Measurements from ENCODE around the gene UBE2E3. TPM values are rescaled to one million over a fixed set of nuclear protein-coding genes. Genes with fewer than 3 reads are reported as not detected.

The UBE2E3 gene
- total and polyA plus RNA-seq, 4 donors = 21.3 to 51.5 (median 32.0) TPM

GRCh38 chr2:180987146-180987545 lies 6.7 kb downstream of the UBE2E3 start:
- H3K4me1 ChIP-seq (ENCODE audit: control insufficient read depth in 4 of 4, insufficient read depth in 4 of 4, low read length in 3 of 4) = peaks cover 1 to 31% (median 18%) of the 10 kb centered on the region in 4 donors
- H3K9me3 ChIP-seq (ENCODE audit: control insufficient read depth in 4 of 4, low read length in 3 of 4) = no peaks in the 10 kb centered on the region
- H3K4me3 ChIP-seq (ENCODE audit: low read depth in 1 of 3, low read length in 3 of 3) = no peak overlapping the region
- no peak for DNase-seq (ENCODE audit: low spot score)
- TF ChIP-seq GABPA (IDR thresholded peaks at IDR 0.05 in 1 of 2, conservative IDR thresholded peaks at IDR 0.05 in 1 of 2) (no peak), RAD21 (IDR thresholded peaks at IDR 0.05) (no peak), REST (IDR thresholded peaks at IDR 0.05) (no peak), EGR1 (IDR thresholded peaks at IDR 0.05; ENCODE audit: low read depth in 2 of 2) (no peak), YY1 (IDR thresholded peaks at IDR 0.05) (no peak), FOXA1 (IDR thresholded peaks at IDR 0.05) (no peak)
- no peak overlapping the region for H3K9ac ChIP-seq (ENCODE audit: low read depth in 1 of 2, low read length in 2 of 2)
- no peak overlapping the region for H3K27ac ChIP-seq (ENCODE audit: low read depth in 1 of 2, low read length in 2 of 2)
- H3K27me3 ChIP-seq (ENCODE audit: control insufficient read depth in 4 of 4, insufficient read depth in 4 of 4, low read length in 3 of 4) = no peaks in the 10 kb centered on the region
- H3K36me3 ChIP-seq (ENCODE audit: control insufficient read depth in 4 of 4, insufficient read depth in 3 of 4, low read depth in 1 of 4, low read length in 3 of 4) = peaks cover 0 to 2% (median 0%) of the 10 kb centered on the region in 4 donors
- 86% methylated on average over 2 of the region's 2 CpGs for WGBS

- no peak overlapping the region for H3K27ac ChIP-seq (ENCODE audit: low read depth in 1 of 2, low read length in 2 of 2)
- no peaks in the 10 kb centered on the region for H3K36me3 ChIP-seq (ENCODE audit: control insufficient read depth in 4 of 4, insufficient read depth in 3 of 4, low read depth in 1 of 4, low read length in 3 of 4)
- no peaks in the 10 kb centered on the region for H3K27me3 ChIP-seq (ENCODE audit: control insufficient read depth in 4 of 4, insufficient read depth in 4 of 4, low read length in 3 of 4)
- WGBS = 60% methylated on average over 3 of the region's 3 CpGs
- H3K9me3 ChIP-seq (ENCODE audit: control insufficient read depth in 4 of 4, low read length in 3 of 4) = no peaks in the 10 kb centered on the region
- no peak overlapping the region for H3K9ac ChIP-seq (ENCODE audit: low read depth in 1 of 2, low read length in 2 of 2)
- peaks cover 0 to 10% (median 5%) of the 10 kb centered on the region in 4 donors for H3K4me1 ChIP-seq (ENCODE audit: control insufficient read depth in 4 of 4, insufficient read depth in 4 of 4, low read length in 3 of 4)
- no peak for DNase-seq (ENCODE audit: low spot score)
- H3K4me3 ChIP-seq (ENCODE audit: low read depth in 1 of 3, low read length in 3 of 3) = no peak overlapping the region
- no peak for TF ChIP-seq ATF3 (IDR thresholded peaks at IDR 0.05)
- TF ChIP-seq RXRA (IDR thresholded peaks at IDR 0.05) = no peak
- TF ChIP-seq FOXA2 (IDR thresholded peaks at IDR 0.05) = no peak
- no peak for TF ChIP-seq CTCF (IDR thresholded peaks at IDR 0.05; ENCODE audit: low read depth, low read length, missing input control)
- no peak for TF ChIP-seq ZBTB33 (IDR thresholded peaks at IDR 0.05)
- TF ChIP-seq NR2F2 (IDR thresholded peaks at IDR 0.05) = no peak
- no peak for TF ChIP-seq RAD21 (IDR thresholded peaks at IDR 0.05)
- TF ChIP-seq GABPA (IDR thresholded peaks at IDR 0.05 in 1 of 2, conservative IDR thresholded peaks at IDR 0.05 in 1 of 2) = no peak
- TF ChIP-seq TAF1 (conservative IDR thresholded peaks at IDR 0.05) = no peak
- no peak for TF ChIP-seq JUND (IDR thresholded peaks at IDR 0.05)
- no peak for TF ChIP-seq SP1 (IDR thresholded peaks at IDR 0.05)
- no peak for TF ChIP-seq MAX (IDR thresholded peaks at IDR 0.05)
- no peak for TF ChIP-seq HNF4A (conservative IDR thresholded peaks at IDR 0.05)
- TF ChIP-seq FOXA1 (IDR thresholded peaks at IDR 0.05) = no peak
Observed at GRCh38 chr2:180990337-180990736, 9.9 kb downstream of the UBE2E3 start.

All from liver (tissue), 9 donors.